Spinal cord (tissue), 10 donors: ENCODE data around the gene DEXI. TPM values are rescaled to one million over a fixed set of nuclear protein-coding genes. Genes with fewer than 3 reads are reported as not detected.

Experiments used
- DNase-seq, 6 donors: peaks; one replicate each; pipeline versions ENCODE4 v3.0.0 to v3.0.0-alpha.2; 2013 to 2015; ENCODE audit warnings: low spot score in 6 of 6, low read depth in 4 of 6
- H3K27ac ChIP-seq: one replicate; pipeline ENCODE4 v1.5.1; 2013; ENCODE audit warnings: low read depth, low read length, control low read depth
- H3K27me3 ChIP-seq: one replicate; pipeline ENCODE4 v1.6.1; 2013; ENCODE audit warnings: low read length; ENCODE audit not compliant: control insufficient read depth, insufficient read depth
- H3K36me3 ChIP-seq: one replicate; pipeline ENCODE4 v1.6.1; 2013; ENCODE audit warnings: low read length; ENCODE audit not compliant: control insufficient read depth, insufficient read depth
- H3K4me1 ChIP-seq: one replicate; pipeline ENCODE4 v1.6.1; 2013; ENCODE audit warnings: low read length; ENCODE audit not compliant: control insufficient read depth, insufficient read depth
- H3K4me3 ChIP-seq: one replicate; pipeline ENCODE4 v1.5.1; 2013; ENCODE audit warnings: low read depth, low read length, control low read depth
- H3K9me3 ChIP-seq: one replicate; pipeline ENCODE4 v1.6.1; 2013; ENCODE audit warnings: low read length; ENCODE audit not compliant: control insufficient read depth, insufficient read depth
- WGBS: methylation state at CpG from one replicate; pipeline ENCODE4 v1.1.5; 2013; ENCODE audit warnings: missing lambda C conversion rate; ENCODE audit not compliant: insufficient coverage; 5-methylcytosine and 5-hydroxymethylcytosine counted together
- polyA plus RNA-seq, 2 donors: library from polyadenylated mRNA; unstranded; fragments of 120-200 nt; gene quantifications; one replicate each; pipeline ENCODE4 v1.2.1, GENCODE V29; 2013; ENCODE audit not compliant: insufficient read length in 2 of 2
- total RNA-seq, 2 donors: library from RNA; depleted of rRNA in 1 of 2; stranded (reverse); fragments of 120-200 nt in 1 of 2; fragments of >200 nt in 1 of 2; gene quantifications; one replicate each; pipeline versions ENCODE4 v1.2.3 to v1.2.4, GENCODE V29; 2013 to 2014
- donor health status: healthy.

DEXI gene
- total and polyA plus RNA-seq, 4 donors = 22.0 to 50.3 (median 46.2) TPM

GRCh38 chr16:10907757-10908045 is 34.6 kb downstream of the DEXI start:
- no peak overlapping the region for H3K4me3 ChIP-seq
- WGBS = 85% methylated on average over 21 of the region's 21 CpGs
- H3K4me1 ChIP-seq = peaks cover 18% of the 10 kb centered on the region
- no peak overlapping the region for H3K27ac ChIP-seq
- no peak for DNase-seq
- no peaks in the 10 kb centered on the region for H3K36me3 ChIP-seq
- no peaks in the 10 kb centered on the region for H3K27me3 ChIP-seq
- peaks cover 5% of the 10 kb centered on the region for H3K9me3 ChIP-seq

- H3K36me3 ChIP-seq = no peaks in the 10 kb centered on the region
- no peak overlapping the region for H3K27ac ChIP-seq
- H3K27me3 ChIP-seq = no peaks in the 10 kb centered on the region
- H3K4me1 ChIP-seq = peaks cover 18% of the 10 kb centered on the region
- no peak overlapping the region for H3K4me3 ChIP-seq
- 67% methylated on average over 45 of the region's 46 CpGs for WGBS
- H3K9me3 ChIP-seq = peaks cover 7% of the 10 kb centered on the region
- peak in 4 of 6 donors; percentile 3 to 69 (median 51) for DNase-seq
Observed at GRCh38 chr16:10906914-10907756, 35.1 kb downstream of the DEXI start.

GRCh38 chr16:10906482-10906881 is 35.8 kb downstream of the DEXI start:
- Histone ChIP-seq H3K9me3 (peaks cover 7% of the 10 kb centered on the region), H3K4me3 (no peak overlapping the region), H3K27ac (no peak overlapping the region), H3K27me3 (no peaks in the 10 kb centered on the region), H3K36me3 (no peaks in the 10 kb centered on the region), H3K4me1 (peaks cover 18% of the 10 kb centered on the region)
- no peak for DNase-seq
- WGBS = 90% methylated on average over 15 of the region's 19 CpGs

- Histone ChIP-seq H3K27me3 (no peaks in the 10 kb centered on the region), H3K9me3 (peaks cover 7% of the 10 kb centered on the region), H3K36me3 (no peaks in the 10 kb centered on the region), H3K4me1 (peaks cover 16% of the 10 kb centered on the region), H3K27ac (no peak overlapping the region), H3K4me3 (no peak overlapping the region)
- DNase-seq = no peak
- 100% methylated on average over 1 of the region's 1 CpG for WGBS
Observed at GRCh38 chr16:10902999-10903398, 39.3 kb downstream of the DEXI start.

- no peak overlapping the region for H3K27ac ChIP-seq
- no peak overlapping the region for H3K4me3 ChIP-seq
- H3K4me1 ChIP-seq = no peaks in the 10 kb centered on the region
- WGBS = 80% methylated on average over 2 of the region's 5 CpGs
- DNase-seq = no peak
- no peaks in the 10 kb centered on the region for H3K36me3 ChIP-seq
- H3K9me3 ChIP-seq = no peaks in the 10 kb centered on the region
- H3K27me3 ChIP-seq = peaks cover 8% of the 10 kb centered on the region
Observed at GRCh38 chr16:10897134-10897533, 45.1 kb downstream of the DEXI start.

GRCh38 chr16:10896723-10897122 is 45.5 kb downstream of the DEXI start:
- Histone ChIP-seq H3K4me3 (no peak overlapping the region), H3K27ac (no peak overlapping the region), H3K4me1 (no peaks in the 10 kb centered on the region), H3K36me3 (no peaks in the 10 kb centered on the region), H3K9me3 (no peaks in the 10 kb centered on the region), H3K27me3 (peaks cover 8% of the 10 kb centered on the region)
- DNase-seq = no peak
- no CpG with 5 or more reads among the region's 2 CpGs for WGBS

- H3K27me3 ChIP-seq = peaks cover 8% of the 10 kb centered on the region
- no peaks in the 10 kb centered on the region for H3K9me3 ChIP-seq
- H3K4me3 ChIP-seq = no peak overlapping the region
- no CpG with 5 or more reads among the region's 3 CpGs for WGBS
- no peaks in the 10 kb centered on the region for H3K36me3 ChIP-seq
- no peak overlapping the region for H3K27ac ChIP-seq
- no peaks in the 10 kb centered on the region for H3K4me1 ChIP-seq
- DNase-seq = no peak
Observed at GRCh38 chr16:10896165-10896564, 46.1 kb downstream of the DEXI start.

- Histone ChIP-seq H3K4me1 (no peaks in the 10 kb centered on the region), H3K36me3 (no peaks in the 10 kb centered on the region), H3K27me3 (peaks cover 8% of the 10 kb centered on the region), H3K27ac (no peak overlapping the region), H3K4me3 (no peak overlapping the region), H3K9me3 (no peaks in the 10 kb centered on the region)
- WGBS = 12% methylated on average over 9 of the region's 17 CpGs
- DNase-seq = peak in 2 of 6 donors; percentile 3 to 56
Observed at GRCh38 chr16:10895053-10895946, 47.0 kb downstream of the DEXI start.

- no peaks in the 10 kb centered on the region for H3K36me3 ChIP-seq
- H3K4me1 ChIP-seq = no peaks in the 10 kb centered on the region
- no peaks in the 10 kb centered on the region for H3K9me3 ChIP-seq
- peaks cover 8% of the 10 kb centered on the region for H3K27me3 ChIP-seq
- DNase-seq = no peak
- no peak overlapping the region for H3K4me3 ChIP-seq
- no peak overlapping the region for H3K27ac ChIP-seq
- WGBS = 70% methylated on average over 5 of the region's 5 CpGs
Observed at GRCh38 chr16:10892782-10893318, 49.4 kb downstream of the DEXI start.
